Caco-2 (cell line): ENCODE measurements around the gene PTGIR. TPM values are rescaled to one million over a fixed set of nuclear protein-coding genes. Genes with fewer than 3 reads are reported as not detected.

Source experiments
- BruUV-seq: library from RNA; stranded (reverse); fragments of 400-500 nt; replicated peaks from 2 replicates; lab custom pipeline; 2021; lab: Mats Ljungman, UMichigan
- CTCF ChIA-PET: fragments of 300-600 bp; sonication (Branson Sonifier 250); formaldehyde crosslinking; loops from one replicate; lab custom pipeline; 2022; ENCODE audit warnings: antibody characterized with exemption; lab: Charles Lee
- POLR2A ChIA-PET: fragments of 300-600 bp; sonication (Branson Sonifier 250); formaldehyde crosslinking; loops from one replicate; lab custom pipeline; 2022; ENCODE audit warnings: antibody characterized with exemption; lab: Charles Lee
- DNase-seq, 2 experiments: peaks; one replicate each; pipeline versions ENCODE4 v3.0.0 to v3.0.0-alpha.2; 2020 to 2022
- H3K27me3 ChIP-seq: replicated peaks from 2 replicates; pipeline ENCODE4 v1.6.0; 2011; ENCODE audit warnings: low read length; ENCODE audit not compliant: control insufficient read depth, insufficient read depth
- H3K36me3 ChIP-seq: 2 replicates; pipeline ENCODE4 v1.5.1; 2011; ENCODE audit warnings: low read length; ENCODE audit not compliant: control insufficient read depth, insufficient read depth
- H3K4me1 ChIP-seq: fragments of 250-450 bp; sonication (Bioruptor Pico); 2 replicates; pipeline ENCODE4 v1.5.1; 2020; ENCODE audit warnings: mild to moderate bottlenecking
- H3K4me3 ChIP-seq: 2 replicates; pipeline ENCODE4 v1.5.1; 2011; ENCODE audit warnings: low read depth, mild to moderate bottlenecking, control low read depth, low read length
- H3K9me3 ChIP-seq: fragments of 250-450 bp; sonication (Bioruptor Pico); 2 replicates; pipeline ENCODE4 v1.5.1; 2020; ENCODE audit warnings: mild to moderate bottlenecking, moderate library complexity
- H3K27ac Mint-ChIP-seq: one replicate; pipeline ENCODE4 v1.8.0; 2022; ENCODE audit warnings: mixed read lengths; ENCODE audit not compliant: unreplicated experiment
- H3K27me3 Mint-ChIP-seq: one replicate; pipeline ENCODE4 v1.8.0; 2022; ENCODE audit warnings: mixed read lengths; ENCODE audit not compliant: insufficient read depth, unreplicated experiment
- H3K36me3 Mint-ChIP-seq: one replicate; pipeline ENCODE4 v1.8.0; 2022; ENCODE audit warnings: mild to moderate bottlenecking, mixed read lengths; ENCODE audit not compliant: insufficient read depth, unreplicated experiment
- H3K4me1 Mint-ChIP-seq: one replicate; pipeline ENCODE4 v1.8.0; 2022; ENCODE audit warnings: low read depth, mixed read lengths; ENCODE audit not compliant: unreplicated experiment
- H3K4me3 Mint-ChIP-seq: one replicate; pipeline ENCODE4 v1.8.0; 2022; ENCODE audit warnings: mild to moderate bottlenecking, moderate library complexity, mixed read lengths; ENCODE audit not compliant: unreplicated experiment
- H3K9me3 Mint-ChIP-seq: one replicate; pipeline ENCODE4 v1.8.0; 2022; ENCODE audit warnings: mixed read lengths; ENCODE audit not compliant: unreplicated experiment
- intact Hi-C: fragments of 100-400 bp; cut with micrococcal nuclease; formaldehyde crosslinking; loops from one replicate; pipeline ENCODE4 v1.10.0; 2022; ENCODE audit not compliant: unreplicated experiment
- total RNA-seq: library from RNA; stranded (reverse); gene quantifications from 2 replicates; pipeline ENCODE4 v1.2.3, GENCODE V29; 2022
- TF ChIP-seq, protein P1 (sequence below), 2 experiments: fragments of 200-600 bp in 1 of 2; IDR thresholded peaks; 1 replicate in 1 of 2; 2 replicates in 1 of 2; pipeline versions ENCODE4 v1.5.1 to v1.8.0; 2011 to 2022; ENCODE audit warnings: antibody characterized with exemption in 1 of 2, control low read depth in 1 of 2, inconsistent platforms in 1 of 2, low read depth in 1 of 2, low read length in 1 of 2, mild to moderate bottlenecking in 1 of 2, moderate library complexity in 1 of 2; ENCODE audit not compliant: insufficient read depth in 1 of 2, severe bottlenecking in 1 of 2, unreplicated experiment in 1 of 2

Gene PTGIR
- total RNA-seq, 1 experiment from 2014 or later: not detected

DNA sequence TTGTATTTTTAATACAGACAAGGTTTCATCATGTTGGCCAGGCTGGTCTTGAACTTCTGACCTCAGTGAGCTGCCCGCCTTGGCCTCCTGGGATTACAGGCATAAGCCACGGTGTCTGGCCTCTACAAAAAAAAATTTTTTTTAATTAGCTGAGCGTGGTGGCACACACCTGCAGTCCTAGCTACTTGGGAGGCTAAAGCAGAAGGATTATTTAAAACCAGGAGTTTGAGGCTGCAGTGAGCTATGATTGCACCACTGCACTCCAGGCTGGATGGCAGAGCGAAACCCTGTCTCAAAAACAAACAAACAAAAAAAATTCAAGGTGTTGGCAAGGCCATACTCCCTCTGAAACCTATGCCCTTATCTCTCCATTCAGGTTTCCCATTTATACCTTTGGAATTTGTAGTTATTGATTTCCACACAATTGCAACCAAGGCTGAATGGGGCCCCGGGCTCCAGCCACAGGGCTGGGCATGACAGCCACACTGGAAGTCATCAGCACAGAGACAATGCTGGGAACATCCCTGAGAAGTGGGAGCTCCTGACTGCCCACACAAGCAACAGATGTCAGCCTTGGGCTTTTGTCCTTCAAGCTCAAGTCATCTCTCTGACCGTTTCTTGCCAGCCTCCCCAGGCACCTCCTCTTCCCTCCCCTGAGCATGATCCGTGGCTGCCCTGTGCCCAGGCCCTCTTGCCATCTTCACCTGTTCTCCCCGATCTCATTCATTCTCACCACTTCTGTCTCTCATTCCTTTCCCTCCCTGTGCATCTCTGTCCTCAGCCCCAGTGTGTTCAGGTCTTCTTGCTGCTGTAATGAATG is 51.0 kb downstream of the PTGIR start:
- Histone ChIP-seq H3K4me3 (no peak overlapping the region), H3K9me3 (no peaks in the 10 kb centered on the region; the same call in 1 of the 2 replicates), H3K4me1 (no peaks in the 10 kb centered on the region), H3K27me3 (no peaks in the 10 kb centered on the region), H3K36me3 (no peaks in the 10 kb centered on the region)
- no peaks in the 10 kb centered on the region for H3K9me3 Mint-ChIP-seq
- no peaks in the 10 kb centered on the region for H3K27me3 Mint-ChIP-seq
- H3K36me3 Mint-ChIP-seq: peaks cover 6% of the 10 kb centered on the region
- TF ChIP-seq, protein P1, sequence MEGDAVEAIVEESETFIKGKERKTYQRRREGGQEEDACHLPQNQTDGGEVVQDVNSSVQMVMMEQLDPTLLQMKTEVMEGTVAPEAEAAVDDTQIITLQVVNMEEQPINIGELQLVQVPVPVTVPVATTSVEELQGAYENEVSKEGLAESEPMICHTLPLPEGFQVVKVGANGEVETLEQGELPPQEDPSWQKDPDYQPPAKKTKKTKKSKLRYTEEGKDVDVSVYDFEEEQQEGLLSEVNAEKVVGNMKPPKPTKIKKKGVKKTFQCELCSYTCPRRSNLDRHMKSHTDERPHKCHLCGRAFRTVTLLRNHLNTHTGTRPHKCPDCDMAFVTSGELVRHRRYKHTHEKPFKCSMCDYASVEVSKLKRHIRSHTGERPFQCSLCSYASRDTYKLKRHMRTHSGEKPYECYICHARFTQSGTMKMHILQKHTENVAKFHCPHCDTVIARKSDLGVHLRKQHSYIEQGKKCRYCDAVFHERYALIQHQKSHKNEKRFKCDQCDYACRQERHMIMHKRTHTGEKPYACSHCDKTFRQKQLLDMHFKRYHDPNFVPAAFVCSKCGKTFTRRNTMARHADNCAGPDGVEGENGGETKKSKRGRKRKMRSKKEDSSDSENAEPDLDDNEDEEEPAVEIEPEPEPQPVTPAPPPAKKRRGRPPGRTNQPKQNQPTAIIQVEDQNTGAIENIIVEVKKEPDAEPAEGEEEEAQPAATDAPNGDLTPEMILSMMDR (IDR thresholded peaks at IDR 0.05; ENCODE audit: insufficient read depth in 1 of 2, low read depth in 1 of 2, low read length in 1 of 2, severe bottlenecking in 1 of 2, unreplicated experiment in 1 of 2): no peak
- no peaks in the 10 kb centered on the region for H3K4me1 Mint-ChIP-seq
- intact Hi-C loops: no loop called here
- H3K4me3 Mint-ChIP-seq: no peak overlapping the region
- ChIA-PET CTCF (no interaction called here), POLR2A (no interaction called here)
- H3K27ac Mint-ChIP-seq: no peak overlapping the region
- BruUV-seq: no TSS peak
- DNase-seq: no peak

DNA sequence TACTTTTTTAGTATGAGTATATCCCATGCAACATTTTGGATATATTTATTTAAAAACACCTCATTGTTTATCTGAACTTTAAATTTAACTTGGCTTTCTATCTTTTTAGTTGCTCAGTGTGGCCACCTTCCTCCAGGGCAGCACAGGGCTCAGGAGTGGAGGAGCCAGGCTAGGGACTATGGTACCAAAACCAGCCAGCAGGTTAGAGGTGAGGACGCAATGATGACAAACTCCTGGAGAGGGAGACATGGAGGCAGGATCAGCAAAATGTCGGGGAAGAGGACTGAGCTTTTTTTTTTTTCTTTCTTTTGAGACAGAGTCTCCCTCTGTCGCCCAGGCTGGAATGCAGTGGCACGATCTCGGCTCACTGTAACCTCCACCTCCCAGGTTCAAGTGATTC is 53.4 kb downstream of the PTGIR start:
- no peak overlapping the region for H3K4me3 ChIP-seq

More for the DNA sequence above, 53.4 kb downstream of the PTGIR start:
- no peaks in the 10 kb centered on the region for H3K27me3 Mint-ChIP-seq
- ChIA-PET CTCF (interaction anchor here (0.6 to 1.2 kb wide), 7 partner anchors 29 to 279 kb away, joined by 3 to 7 read pairs (median 5); partner anchors contain the start of gene DACT3), POLR2A (interaction anchor here (0.6 kb wide), 1 partner anchor 32 kb away, joined by 4 read pairs; no protein-coding TSS in a partner anchor)
- no peaks in the 10 kb centered on the region for H3K9me3 Mint-ChIP-seq
- no peak overlapping the region for H3K4me3 Mint-ChIP-seq
- intact Hi-C loops: loop anchor here (1.0 kb wide), 1 partner anchor 29 kb away; no protein-coding TSS in a partner anchor
- no peaks in the 10 kb centered on the region for H3K4me1 Mint-ChIP-seq
- TF ChIP-seq, protein P1 (IDR thresholded peaks at IDR 0.05; ENCODE audit: insufficient read depth in 1 of 2, low read depth in 1 of 2, low read length in 1 of 2, severe bottlenecking in 1 of 2, unreplicated experiment in 1 of 2): peak; percentile 34 to 66
- no TSS peak for BruUV-seq
- peaks cover 2% of the 10 kb centered on the region; the same call in 1 of the 2 replicates for H3K9me3 ChIP-seq
- no peaks in the 10 kb centered on the region for H3K4me1 ChIP-seq
- no peak overlapping the region for H3K27ac Mint-ChIP-seq
- no peaks in the 10 kb centered on the region for H3K36me3 ChIP-seq
- DNase-seq: peak; percentile 76 to 78
- peaks cover 6% of the 10 kb centered on the region for H3K36me3 Mint-ChIP-seq
- H3K27me3 ChIP-seq: no peaks in the 10 kb centered on the region

Other genes starting within 250 kb of the PTGIR start
- gene CCDC8, start 211.5 kb downstream of the PTGIR start, total RNA-seq: 0.18 and 0.37 TPM in 2 replicates
- not detected in 2 replicates for gene PNMA8C, start 196.2 kb downstream of the PTGIR start, total RNA-seq
- not detected in 2 replicates for gene PNMA8A, start 153.5 kb downstream of the PTGIR start, total RNA-seq
- gene PNMA8B, start 129.2 kb downstream of the PTGIR start, total RNA-seq: 0.11 TPM in 1 of 2 replicates, not detected in the other
- 465 and 484 TPM in 2 replicates for gene CALM3, start 23.8 kb downstream of the PTGIR start, total RNA-seq
- gene GNG8, start 11.1 kb upstream of the PTGIR start, total RNA-seq: not detected in 2 replicates
- gene DACT3, start 36.1 kb upstream of the PTGIR start, total RNA-seq: 0.39 and 0.75 TPM in 2 replicates
- gene PRKD2, start 92.0 kb upstream of the PTGIR start, total RNA-seq: 45.4 and 48.4 TPM in 2 replicates
- 30.6 and 33.1 TPM in 2 replicates for gene FKRP, start 121.0 kb upstream of the PTGIR start, total RNA-seq
- 151 and 162 TPM in 2 replicates for gene STRN4, start 121.4 kb upstream of the PTGIR start, total RNA-seq
- gene SLC1A5, start 163.5 kb upstream of the PTGIR start, total RNA-seq: 497 and 512 TPM in 2 replicates
- gene AP2S1, start 225.8 kb upstream of the PTGIR start, total RNA-seq: 211 and 234 TPM in 2 replicates
- gene ARHGAP35, start 235.9 kb upstream of the PTGIR start, total RNA-seq: 81.7 and 85.9 TPM in 2 replicates